Head of caudate nucleus (tissue), 42 donors: ENCODE results near the gene IRAK1BP1.
"Not testable (repeated sequence)": the region's sequence is repeated elsewhere in the genome, so short reads cannot be mapped to it uniquely, and the experiment has no call there.

ENCODE experiments used
- DNase-seq, 42 donors: peaks; one replicate each; pipeline versions ENCODE4 v3.0.0 to v3.0.0-alpha.2; 2020 to 2021; ENCODE audit warnings: mixed read lengths in 7 of 42
- intact Hi-C: fragments of 100-400 bp; cut with DNase I; formaldehyde crosslinking; loops from one replicate; pipeline ENCODE4 v1.15.0; 2022

IRAK1BP1 gene

GRCh38 chr6:78868116-78868515, 765 bp downstream of the IRAK1BP1 start:
- no peak for DNase-seq
- intact Hi-C loops, result no loop called here

- intact Hi-C loops, result no loop called here
- DNase-seq, result no peak
These were observed 8.2 kb downstream of the IRAK1BP1 start for GRCh38 chr6:78875505-78875904.

- DNase-seq, result no peak
- intact Hi-C loops, result no loop called here
These were observed 16.3 kb downstream of the IRAK1BP1 start for GRCh38 chr6:78883651-78884050.

DNA sequence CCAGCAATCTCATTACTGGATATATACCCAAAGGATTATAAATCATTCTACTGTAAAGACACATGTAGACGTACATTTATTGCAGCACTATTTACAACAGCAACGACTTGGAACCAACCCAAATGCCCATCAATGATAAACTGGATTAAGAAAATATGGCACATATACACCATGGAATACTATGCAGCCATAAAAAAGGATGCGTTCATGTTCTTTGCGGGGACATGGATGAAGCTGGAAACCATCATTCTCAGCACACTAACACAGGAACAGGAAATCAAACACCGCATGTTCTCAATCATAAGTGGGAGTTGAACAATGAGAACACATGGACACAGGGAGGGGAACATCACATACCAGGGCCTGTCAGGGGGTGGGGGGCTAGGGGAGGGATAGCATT, 22.6 kb downstream of the IRAK1BP1 start:
- DNase-seq, intact Hi-C loops: not testable (repeated sequence)

DNA sequence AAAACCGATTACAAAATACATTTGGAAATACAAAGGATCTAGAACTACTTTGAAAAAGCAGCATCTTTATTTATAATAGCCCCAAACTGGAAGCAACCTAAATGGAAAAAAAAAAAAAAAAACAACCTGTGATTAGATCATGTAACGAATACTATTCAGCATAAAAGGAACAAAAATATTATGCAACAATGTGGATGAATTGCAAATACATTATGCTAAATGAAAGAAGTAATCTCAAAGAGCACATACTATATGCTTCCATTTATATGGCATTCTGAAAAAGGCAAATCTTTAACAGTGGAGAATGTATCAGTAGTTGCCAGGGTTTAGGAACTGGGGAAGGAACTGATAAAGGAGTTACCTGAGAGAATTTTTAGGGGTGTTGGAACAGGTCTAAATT, 28.9 kb downstream of the IRAK1BP1 start:
- DNase-seq, result no peak
- intact Hi-C loops, result no loop called here

DNA sequence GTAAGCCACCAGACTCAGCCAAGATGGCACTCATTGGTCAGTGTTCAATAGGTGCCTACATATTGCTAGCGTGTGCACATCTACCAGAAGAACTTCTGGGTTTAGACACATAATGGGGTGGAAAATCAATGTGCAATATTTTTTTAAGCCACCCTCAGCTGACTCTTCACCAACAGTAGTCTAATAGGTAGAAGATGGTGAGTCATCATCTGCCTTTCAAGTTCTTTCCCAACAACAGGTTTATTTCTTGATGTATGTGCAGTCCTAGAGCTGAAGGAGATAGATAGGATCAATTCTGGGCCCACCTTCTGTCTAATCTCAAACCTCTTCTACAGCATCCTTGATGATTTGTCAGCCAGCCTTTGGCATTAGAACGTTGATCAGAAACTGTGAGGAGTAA, 41.3 kb downstream of the IRAK1BP1 start:
- intact Hi-C loops, result no loop called here
- DNase-seq, result no peak

GRCh38 chr6:78909391-78909790, 42.0 kb downstream of the IRAK1BP1 start:
- no peak for DNase-seq
- intact Hi-C loops, result no loop called here

GRCh38 chr6:78910010-78910409, 42.7 kb downstream of the IRAK1BP1 start:
- intact Hi-C loops, result no loop called here
- DNase-seq, result no peak

- intact Hi-C loops, result no loop called here
- peak in 38 of 42 donors; percentile 12 to 73 (median 46) for DNase-seq
These were observed 43.3 kb downstream of the IRAK1BP1 start for GRCh38 chr6:78910591-78911171.

GRCh38 chr6:78911218-78911940, 44.0 kb downstream of the IRAK1BP1 start:
- intact Hi-C loops, result no loop called here
- DNase-seq, result no peak

DNA sequence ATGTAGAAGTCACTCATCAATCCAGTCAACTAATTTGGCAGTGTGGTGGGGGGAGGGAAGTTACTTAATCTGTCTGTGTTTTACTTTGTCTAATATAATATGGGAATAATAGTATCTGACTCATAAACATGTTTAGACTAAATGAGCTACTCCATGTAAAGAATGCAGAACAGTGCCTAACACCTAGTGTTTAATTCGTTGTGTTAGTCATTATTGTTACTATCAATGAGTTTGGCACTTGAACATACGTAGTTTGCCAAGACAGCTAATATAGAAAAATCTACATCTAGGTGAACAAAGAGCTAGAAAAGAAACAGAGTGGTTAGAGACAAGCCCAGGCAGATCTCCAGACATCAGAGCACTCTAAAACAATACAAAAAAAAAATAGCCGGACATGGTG, 49.1 kb downstream of the IRAK1BP1 start:
- intact Hi-C loops, result no loop called here
- no peak for DNase-seq

DNA sequence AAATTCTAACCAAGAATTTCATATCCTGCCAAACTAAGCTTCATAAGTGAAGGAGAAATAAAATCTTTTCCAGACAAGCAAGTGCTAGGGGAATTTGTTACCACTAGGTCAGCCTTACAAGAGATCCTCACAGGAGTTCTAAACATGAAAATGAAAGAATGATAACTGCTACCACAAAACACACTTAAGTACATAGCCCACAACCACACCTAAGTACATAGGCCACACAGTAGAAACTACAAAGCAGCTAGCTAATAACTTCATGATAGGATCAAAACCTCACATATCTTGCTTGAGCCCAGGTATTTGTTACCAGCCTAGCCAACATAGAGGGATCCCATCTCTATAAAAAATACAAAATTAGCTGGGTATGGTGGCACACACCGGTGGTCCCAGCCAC, 50.4 kb downstream of the IRAK1BP1 start:
- no peak for DNase-seq
- intact Hi-C loops, result no loop called here

DNA sequence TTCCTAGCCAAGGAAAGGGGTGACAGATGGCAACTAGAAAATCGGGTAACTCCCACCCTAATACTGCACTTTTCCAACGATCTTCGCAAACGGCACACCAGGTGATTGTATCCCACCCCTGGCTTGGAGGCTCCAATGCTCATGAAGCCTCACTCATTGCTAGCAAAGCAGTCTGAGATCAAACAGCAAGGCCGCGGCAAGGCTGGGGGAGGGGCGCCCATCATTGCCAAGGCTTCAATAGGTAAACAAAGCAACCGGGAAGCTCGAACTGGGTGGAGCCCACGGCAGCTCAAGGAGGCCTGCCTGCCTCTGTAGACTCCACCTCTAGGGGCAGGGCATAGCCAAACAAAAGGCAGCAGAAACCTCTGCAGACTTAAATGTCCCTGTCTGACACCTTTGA, 53.8 kb downstream of the IRAK1BP1 start:
- intact Hi-C loops, DNase-seq: not testable (repeated sequence)

DNA sequence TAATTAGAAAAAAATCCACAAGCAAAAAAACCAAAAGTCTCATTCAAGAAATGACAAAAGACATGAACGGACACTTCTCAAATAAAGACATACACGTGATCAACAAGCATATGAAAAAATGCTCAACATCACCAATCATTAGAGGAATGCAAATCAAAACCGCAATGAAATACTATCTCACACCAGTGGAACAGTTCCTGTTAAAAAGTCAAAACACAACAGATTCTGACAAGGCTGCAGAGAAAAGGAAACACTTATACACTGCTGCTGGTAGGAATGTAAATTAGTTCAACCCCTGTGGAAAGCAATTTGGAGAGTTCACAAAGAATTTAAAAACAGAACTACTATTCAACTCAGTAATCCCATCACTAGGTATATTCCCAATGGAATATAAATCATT, 58.0 kb downstream of the IRAK1BP1 start:
- intact Hi-C loops, result no loop called here
- no peak for DNase-seq

DNA sequence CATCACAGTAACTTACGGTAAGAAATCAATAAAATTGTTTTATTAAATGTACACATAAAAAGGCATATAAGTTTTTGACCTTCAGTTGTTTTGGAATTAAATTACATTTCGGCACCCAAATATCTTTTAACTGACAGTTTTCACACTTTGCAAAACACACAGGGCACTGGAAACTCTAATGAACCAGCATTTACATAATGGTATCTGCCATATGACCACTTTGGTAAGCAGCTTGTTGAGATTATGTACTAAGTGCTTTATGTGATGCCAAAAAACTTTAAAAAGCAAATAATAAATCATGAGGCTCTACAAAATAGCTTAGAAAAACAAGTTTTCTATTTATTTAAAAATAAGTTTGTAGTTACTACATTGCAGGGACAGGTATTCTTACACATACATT, 68.2 kb downstream of the IRAK1BP1 start:
- DNase-seq, result no peak
- intact Hi-C loops, result no loop called here

GRCh38 chr6:78936515-78936914, 69.2 kb downstream of the IRAK1BP1 start:
- DNase-seq, result no peak
- intact Hi-C loops, result no loop called here

DNA sequence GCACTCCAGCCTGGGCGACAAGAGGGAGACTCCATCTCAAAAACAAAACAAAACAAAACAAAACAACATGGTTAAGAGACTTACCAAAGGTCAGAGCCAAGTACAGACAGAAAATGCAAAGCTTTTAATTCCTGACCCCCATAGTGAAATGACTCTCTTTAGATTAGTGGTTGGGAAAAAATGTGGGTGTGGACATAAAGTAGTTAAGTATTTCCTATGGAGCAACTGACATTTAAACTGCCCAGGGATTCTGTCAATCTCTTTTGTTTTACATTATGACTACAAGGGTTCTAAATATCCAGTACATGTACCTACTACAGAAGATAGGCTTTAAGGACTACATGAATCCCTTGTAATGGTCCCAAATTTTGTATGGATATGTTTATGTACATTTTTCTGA, 75.1 kb downstream of the IRAK1BP1 start:
- intact Hi-C loops, result no loop called here
- DNase-seq, result no peak

DNA sequence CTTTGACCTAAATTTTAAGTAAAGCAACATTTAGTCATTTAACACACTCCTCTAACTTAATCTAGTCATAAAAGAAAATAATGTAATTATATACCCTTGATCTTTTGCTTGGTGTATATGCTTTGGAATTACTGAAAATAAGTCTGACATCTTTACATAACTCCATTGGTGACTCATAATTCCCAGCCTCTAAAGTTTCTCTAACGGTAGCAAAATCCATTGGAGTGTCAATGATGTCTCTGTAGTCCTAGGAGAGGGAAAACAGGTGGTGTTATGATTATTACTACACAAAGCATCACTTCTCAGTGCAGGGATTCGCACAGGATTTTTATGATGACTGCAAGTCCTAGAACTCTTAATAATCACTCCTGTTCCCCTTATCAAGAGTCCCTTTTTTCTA, 80.2 kb downstream of the IRAK1BP1 start:
- no peak for DNase-seq
- intact Hi-C loops, result no loop called here

DNA sequence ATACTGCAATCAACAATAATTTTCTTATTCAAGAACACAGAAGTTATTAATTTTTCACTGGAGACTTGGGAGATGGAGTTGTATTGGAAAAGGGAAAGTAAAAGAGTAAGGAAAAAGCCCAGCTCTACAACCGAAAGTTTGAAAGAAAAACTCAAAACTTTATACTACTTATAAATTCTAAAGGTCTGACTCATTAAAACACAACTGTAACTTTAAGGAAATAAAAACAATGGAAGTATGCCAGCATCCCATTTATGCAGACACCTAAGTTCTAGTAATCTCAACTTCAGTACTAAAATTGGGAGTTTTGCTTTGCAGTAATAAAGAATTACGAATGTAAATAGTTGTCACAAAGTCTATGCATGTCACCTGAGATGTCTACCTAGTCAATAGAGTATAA, 80.6 kb downstream of the IRAK1BP1 start:
- no peak for DNase-seq
- intact Hi-C loops, result no loop called here

GRCh38 chr6:78948785-78949184, 81.4 kb downstream of the IRAK1BP1 start:
- no peak for DNase-seq
- intact Hi-C loops, result no loop called here

DNA sequence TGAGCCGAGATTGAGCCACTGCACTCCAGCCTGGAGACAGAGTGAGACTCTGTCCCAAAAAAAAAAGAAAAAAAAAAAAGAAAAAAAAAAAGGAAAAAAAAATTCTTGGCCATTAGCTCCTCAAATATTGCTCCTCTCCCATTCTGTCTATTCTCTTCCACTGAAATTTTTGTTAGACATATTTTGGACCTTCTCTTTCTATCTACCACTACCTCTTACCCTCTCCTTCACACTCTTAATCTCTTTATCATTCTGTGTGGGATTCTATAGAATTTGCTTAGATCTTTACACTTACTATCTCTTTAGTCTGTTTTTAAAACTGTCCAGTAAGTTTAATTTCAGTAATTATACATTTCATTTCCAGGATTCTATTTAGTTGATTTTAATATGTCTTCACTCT, 85.0 kb downstream of the IRAK1BP1 start:
- intact Hi-C loops, result no loop called here
- DNase-seq, result no peak
